Gastrocnemius medialis (tissue), 4 donors: Measurements from ENCODE around the gene NFKB2. TPM values are rescaled to one million over a fixed set of nuclear protein-coding genes. Genes with fewer than 3 reads are reported as not detected.

Experiments used
- ATAC-seq, 2 donors: fragments of 150-250 bp; one replicate each; pipeline ENCODE4 v1.9.1; 2016
- DNase-seq, 2 donors: peaks; one replicate each; pipeline ENCODE4 v3.0.0-alpha.2; 2019
- H3K27ac ChIP-seq, 4 donors: fragments of 200-600 bp; sonication (generic); 1 replicate in 1 of 4; 2 replicates in 3 of 4; pipeline ENCODE4 v1.5.1; 2016 to 2018; ENCODE audit warnings: mild to moderate bottlenecking in 2 of 4, moderate library complexity in 1 of 4
- H3K27me3 ChIP-seq, 3 donors: fragments of 200-600 bp; sonication (generic) in 2 of 3; 1 replicate in 1 of 3; 2 replicates in 2 of 3; pipeline versions ENCODE4 v1.5.1 to v1.6.0; 2016 to 2019; ENCODE audit warnings: mild to moderate bottlenecking in 1 of 3, moderate library complexity in 1 of 3
- H3K36me3 ChIP-seq, 2 donors: fragments of 200-600 bp; sonication (generic) in 1 of 2; one replicate each; pipeline ENCODE4 v1.5.1; 2017 to 2018
- H3K4me1 ChIP-seq, 2 donors: fragments of 200-600 bp; sonication (generic) in 1 of 2; one replicate each; pipeline ENCODE4 v1.5.1; 2016 to 2017; ENCODE audit warnings: mild to moderate bottlenecking in 2 of 2
- H3K4me3 ChIP-seq, 4 donors: fragments of 200-600 bp; sonication (generic) in 3 of 4; 1 replicate in 1 of 4; 2 replicates in 3 of 4; pipeline ENCODE4 v1.5.1; 2016 to 2019; ENCODE audit warnings: mild to moderate bottlenecking in 2 of 4
- H3K9me3 ChIP-seq, 3 donors: fragments of 200-600 bp; sonication (generic) in 2 of 3; 1 replicate in 1 of 3; 2 replicates in 2 of 3; pipeline ENCODE4 v1.5.1; 2016 to 2019
- POLR2A ChIP-seq, 2 donors: fragments of 450-650 bp; IDR thresholded peaks; one replicate each; pipeline ENCODE4 v1.6.1; 2017; ENCODE audit warnings: antibody characterized with exemption in 2 of 2, mild to moderate bottlenecking in 2 of 2, moderate library complexity in 2 of 2
- in situ Hi-C, 4 donors: fragments of 200-750 bp; cut with MboI; loops; one replicate each; pipeline versions ENCODE4 v1.15.0 to v1.8.0; 2017; ENCODE audit warnings: low sequenced_read_pairs in 4 of 4
- intact Hi-C: fragments of 100-400 bp; cut with DNase I; formaldehyde crosslinking; loops from one replicate; pipeline ENCODE4 v1.15.1; 2023; ENCODE audit warnings: low total_unique reads
- total RNA-seq, 4 donors: library from RNA; depleted of rRNA; stranded (reverse); fragments of >200 nt; gene quantifications; one replicate each; pipeline versions ENCODE4 v1.1.0 to v1.2.3, GENCODE V29; 2016
- TF ChIP-seq, protein P1 (sequence below), 5 experiments: fragments of 450-650 bp in 3 of 5; fragments of 200-600 bp in 2 of 5; sonication (generic) in 2 of 5; IDR thresholded peaks in 4 of 5; conservative IDR thresholded peaks in 1 of 5; 1 replicate in 4 of 5; 2 replicates in 1 of 5; pipeline ENCODE4 v1.5.1; 2016 to 2019; ENCODE audit warnings: antibody characterized with exemption in 5 of 5, mild to moderate bottlenecking in 3 of 5, moderate library complexity in 3 of 5

NFKB2 gene
- total RNA-seq, 4 donors from 2014 or later, result 8.6 to 17.3 (median 12.8) TPM

DNA sequence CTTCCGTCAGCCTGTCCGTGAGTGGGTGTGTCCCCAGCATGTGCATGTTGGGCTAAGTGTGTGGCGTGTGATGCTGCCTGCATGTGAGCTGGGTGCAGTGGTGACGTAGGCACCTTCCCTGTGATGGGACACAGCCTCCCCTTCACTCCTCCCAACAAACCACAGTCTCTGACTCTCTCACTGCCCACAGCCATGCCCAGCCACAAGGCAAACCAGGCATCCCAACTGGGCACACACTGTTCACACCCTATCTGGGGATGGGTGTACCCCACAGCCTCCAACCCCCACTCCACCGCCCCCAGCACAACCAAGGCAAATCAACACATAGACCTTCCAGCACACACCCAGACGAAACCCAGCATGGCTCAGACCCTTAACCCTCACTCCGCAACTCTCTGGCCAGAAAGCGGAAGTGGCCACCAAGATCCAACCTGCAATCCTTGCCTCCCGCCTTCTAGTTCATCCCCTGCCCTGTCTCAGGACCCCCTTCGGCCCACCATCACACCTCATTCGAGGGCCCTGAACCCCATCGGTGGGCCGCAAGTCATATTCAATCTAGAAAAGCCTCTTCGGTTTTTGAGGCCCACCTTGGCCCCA, 12.7 kb downstream of the NFKB2 start:
- Histone ChIP-seq H3K36me3 (no peaks in the 10 kb centered on the region), H3K4me3 (peak overlapping the region in 1 of 4 donors; percentile 30), H3K4me1 (no peaks in the 10 kb centered on the region), H3K9me3 (no peaks in the 10 kb centered on the region), H3K27me3 (peaks cover 53 to 57% (median 57%) of the 10 kb centered on the region in 3 donors), H3K27ac (no peak overlapping the region)
- intact Hi-C loops (no loop called here), in situ Hi-C loops (no loop called here)
- no peak for ATAC-seq
- no peak for DNase-seq
- no peak for TF ChIP-seq POLR2A (IDR thresholded peaks at IDR 0.05)
- TF ChIP-seq, protein P1, sequence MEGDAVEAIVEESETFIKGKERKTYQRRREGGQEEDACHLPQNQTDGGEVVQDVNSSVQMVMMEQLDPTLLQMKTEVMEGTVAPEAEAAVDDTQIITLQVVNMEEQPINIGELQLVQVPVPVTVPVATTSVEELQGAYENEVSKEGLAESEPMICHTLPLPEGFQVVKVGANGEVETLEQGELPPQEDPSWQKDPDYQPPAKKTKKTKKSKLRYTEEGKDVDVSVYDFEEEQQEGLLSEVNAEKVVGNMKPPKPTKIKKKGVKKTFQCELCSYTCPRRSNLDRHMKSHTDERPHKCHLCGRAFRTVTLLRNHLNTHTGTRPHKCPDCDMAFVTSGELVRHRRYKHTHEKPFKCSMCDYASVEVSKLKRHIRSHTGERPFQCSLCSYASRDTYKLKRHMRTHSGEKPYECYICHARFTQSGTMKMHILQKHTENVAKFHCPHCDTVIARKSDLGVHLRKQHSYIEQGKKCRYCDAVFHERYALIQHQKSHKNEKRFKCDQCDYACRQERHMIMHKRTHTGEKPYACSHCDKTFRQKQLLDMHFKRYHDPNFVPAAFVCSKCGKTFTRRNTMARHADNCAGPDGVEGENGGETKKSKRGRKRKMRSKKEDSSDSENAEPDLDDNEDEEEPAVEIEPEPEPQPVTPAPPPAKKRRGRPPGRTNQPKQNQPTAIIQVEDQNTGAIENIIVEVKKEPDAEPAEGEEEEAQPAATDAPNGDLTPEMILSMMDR (IDR thresholded peaks at IDR 0.05 in 4 of 5, conservative IDR thresholded peaks at IDR 0.05 in 1 of 5), result no peak

DNA sequence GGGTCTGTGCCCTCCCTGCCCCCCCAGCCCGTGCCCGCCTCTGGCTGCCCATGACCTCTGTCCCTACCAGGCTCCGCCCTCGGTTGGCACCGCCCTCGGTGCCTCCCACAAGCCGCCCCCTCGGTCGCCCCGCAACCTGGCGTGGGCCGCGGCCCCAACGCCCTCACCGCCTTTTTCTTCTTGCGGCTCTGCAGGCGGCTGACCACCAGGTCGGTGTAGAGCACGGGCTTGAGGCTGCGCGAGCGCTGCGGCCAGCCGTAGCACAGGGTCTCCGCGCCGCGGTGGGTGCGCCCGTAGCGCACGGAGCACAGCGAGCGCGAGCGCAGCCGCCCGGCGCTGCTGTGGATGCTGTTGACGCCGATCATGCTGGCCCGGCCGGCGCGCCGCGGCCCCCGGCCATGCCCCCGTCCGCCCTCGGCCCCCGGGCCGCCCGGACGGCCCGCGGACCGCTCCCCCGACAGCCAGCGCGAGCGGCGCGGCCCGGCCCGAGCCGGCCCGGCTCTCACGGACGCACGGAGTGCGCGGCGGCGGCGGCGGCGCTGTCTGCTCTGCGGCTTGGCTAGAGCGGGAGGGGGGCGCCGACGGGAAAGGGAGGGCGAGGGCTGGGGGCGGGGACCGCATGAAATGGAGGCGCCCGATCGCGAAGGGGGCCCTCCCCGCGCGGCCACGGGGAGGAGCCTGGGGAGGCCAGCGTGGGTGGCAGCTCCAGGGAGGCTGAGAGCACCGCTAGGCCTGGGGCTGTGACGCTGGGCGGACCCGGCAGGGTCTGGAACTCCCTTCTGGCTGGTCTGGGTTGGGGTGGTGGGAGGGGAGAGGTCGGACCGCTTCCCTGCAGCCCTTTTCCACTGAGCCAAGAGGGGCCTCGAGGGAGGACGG, 13.5 kb downstream of the NFKB2 start:
- Histone ChIP-seq H3K36me3 (no peaks in the 10 kb centered on the region), H3K27ac (no peak overlapping the region), H3K4me3 (peak overlapping the region in 3 of 4 donors; percentile 22 to 47 (median 30)), H3K4me1 (no peaks in the 10 kb centered on the region), H3K27me3 (peaks cover 53 to 64% (median 57%) of the 10 kb centered on the region in 3 donors), H3K9me3 (no peaks in the 10 kb centered on the region)
- in situ Hi-C loops, result no loop called here
- intact Hi-C loops, result no loop called here
- no peak for ATAC-seq
- TF ChIP-seq, protein P1 (IDR thresholded peaks at IDR 0.05 in 4 of 5, conservative IDR thresholded peaks at IDR 0.05 in 1 of 5), result no peak
- TF ChIP-seq POLR2A (IDR thresholded peaks at IDR 0.05), result no peak
- no peak for DNase-seq

DNA sequence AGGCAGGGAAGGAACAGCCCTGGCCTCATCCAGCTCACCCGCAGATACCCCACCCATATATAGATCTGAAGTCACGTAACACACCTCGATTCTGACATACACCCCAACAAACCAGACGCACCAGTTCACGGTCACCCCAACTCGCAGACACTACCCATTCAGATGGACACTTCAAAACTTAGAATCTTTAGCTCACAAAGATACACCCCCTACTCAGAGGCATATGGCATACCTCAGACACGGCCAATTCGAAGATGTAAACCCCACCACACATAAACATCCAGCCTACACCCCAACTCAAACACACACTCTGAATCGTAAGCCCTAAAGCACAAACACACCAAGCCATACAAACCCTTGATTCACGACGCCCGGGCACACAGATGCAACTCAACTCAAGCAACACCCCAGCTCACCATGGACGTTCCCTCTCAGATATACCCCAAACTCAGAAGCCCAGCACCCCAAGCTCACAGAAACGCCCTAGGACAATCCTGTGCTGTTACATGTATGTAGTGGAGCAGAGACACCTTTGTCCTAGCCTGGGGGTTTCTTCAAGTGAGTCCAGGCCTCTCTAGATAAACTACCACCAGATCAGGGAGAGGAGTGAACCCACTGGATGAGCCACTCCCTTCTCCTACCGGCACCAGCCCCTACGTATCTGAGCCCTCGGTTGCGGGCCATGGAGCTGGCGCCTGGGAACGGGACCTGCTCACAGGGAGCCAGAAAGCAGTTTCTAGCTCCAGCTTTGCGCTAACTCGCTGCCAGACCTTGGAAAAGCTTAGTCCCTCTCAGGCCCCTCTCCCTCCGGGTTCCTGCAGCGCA, 14.3 kb downstream of the NFKB2 start:
- no peak for DNase-seq
- TF ChIP-seq, protein P1 (IDR thresholded peaks at IDR 0.05 in 4 of 5, conservative IDR thresholded peaks at IDR 0.05 in 1 of 5), result no peak
- no peak for TF ChIP-seq POLR2A (IDR thresholded peaks at IDR 0.05)
- H3K4me3 ChIP-seq, result peak overlapping the region in 1 of 4 donors; percentile 13
- H3K36me3 ChIP-seq, result no peaks in the 10 kb centered on the region
- no peaks in the 10 kb centered on the region for H3K9me3 ChIP-seq
- peaks cover 59 to 72% (median 65%) of the 10 kb centered on the region in 3 donors for H3K27me3 ChIP-seq
- no peak for ATAC-seq
- no peak overlapping the region for H3K27ac ChIP-seq
- in situ Hi-C loops (no loop called here), intact Hi-C loops (no loop called here)
- no peaks in the 10 kb centered on the region for H3K4me1 ChIP-seq

DNA sequence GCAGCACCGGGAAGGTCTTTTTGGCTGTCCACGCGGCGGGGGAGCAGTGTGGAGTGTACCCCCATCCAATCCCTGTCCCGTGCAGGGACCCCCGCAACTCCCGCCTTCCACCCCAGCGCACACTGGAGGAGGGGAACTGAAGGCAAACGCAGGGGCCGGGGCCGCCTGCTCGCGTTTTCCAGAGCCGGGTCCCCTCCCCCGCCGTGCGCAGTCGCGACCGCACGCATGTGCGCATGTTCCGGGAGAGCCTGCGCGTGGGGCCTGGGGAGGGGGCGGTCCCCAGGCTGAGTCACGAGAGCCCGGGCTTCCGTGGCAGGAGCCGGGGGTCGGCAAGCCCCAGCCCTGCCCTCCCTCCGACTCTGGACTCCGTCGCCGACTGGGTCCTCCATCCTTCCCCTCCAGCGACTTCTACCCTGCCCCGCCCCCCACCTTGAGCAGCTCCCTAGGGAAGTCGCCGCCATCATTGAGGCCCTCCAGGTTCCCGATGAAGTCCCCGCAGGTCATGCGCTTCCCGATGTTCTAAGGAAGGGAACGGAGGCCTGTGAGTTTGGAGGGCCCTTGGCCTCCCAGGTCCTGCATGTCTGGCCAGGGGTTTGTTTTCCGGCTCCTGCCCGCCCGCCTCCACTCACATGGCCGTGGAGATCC, 15.0 kb downstream of the NFKB2 start:
- H3K36me3 ChIP-seq, result no peaks in the 10 kb centered on the region
- ATAC-seq (no peak), DNase-seq (no peak)
- H3K4me1 ChIP-seq, result no peaks in the 10 kb centered on the region
- no peak overlapping the region for H3K27ac ChIP-seq
- no peaks in the 10 kb centered on the region for H3K9me3 ChIP-seq
- intact Hi-C loops (no loop called here), in situ Hi-C loops (no loop called here)
- peaks cover 62 to 79% (median 69%) of the 10 kb centered on the region in 3 donors for H3K27me3 ChIP-seq
- peak overlapping the region in 1 of 4 donors; percentile 8 for H3K4me3 ChIP-seq
- TF ChIP-seq, protein P1 (IDR thresholded peaks at IDR 0.05 in 4 of 5, conservative IDR thresholded peaks at IDR 0.05 in 1 of 5), result no peak
- TF ChIP-seq POLR2A (IDR thresholded peaks at IDR 0.05), result no peak
